AG04449 (cell line): ENCODE data around the gene PCYOX1L.

Experiments
- CTCF ChIA-PET: fragments of 350-600 bp; formaldehyde crosslinking; extraction: SDS; loops from one replicate; lab custom pipeline; 2021; ENCODE audit warnings: antibody characterized with exemption; lab: Yijun Ruan, JAX
- POLR2A ChIA-PET: fragments of 400-600, 350-600 bp; formaldehyde crosslinking; extraction: SDS; loops from one replicate; lab custom pipeline; 2020; ENCODE audit warnings: antibody characterized with exemption, inconsistent platforms; lab: Yijun Ruan, JAX
- DNase-seq: peaks from one replicate; pipeline ENCODE4 v3.0.0-alpha.2; 2010; ENCODE audit warnings: low read depth, low spot score
- H3K4me3 ChIP-seq: 2 replicates; pipeline ENCODE4 v1.5.1; 2011; ENCODE audit warnings: low read depth, mild to moderate bottlenecking, control low read depth, low read length
- CTCF ChIP-seq: IDR thresholded peaks from one replicate; pipeline ENCODE4 v1.5.1; 2011; ENCODE audit warnings: mild to moderate bottlenecking, moderate library complexity, low read length, control low read depth, inconsistent platforms; ENCODE audit not compliant: insufficient read depth; ENCODE audit errors: missing control alignments

PCYOX1L gene

GRCh38 chr5:149314571-149315111, 43.2 kb upstream of the PCYOX1L start:
- no peak for DNase-seq
- H3K4me3 ChIP-seq = no peak overlapping the region
- CTCF ChIA-PET = interaction anchor here (0.8 to 13.3 kb wide), 17 partner anchors 9 to 252 kb away, joined by 3 to 329 read pairs (median 3); no protein-coding TSS in a partner anchor
- POLR2A ChIA-PET = no interaction called here
- TF ChIP-seq CTCF = no peak

GRCh38 chr5:149315753-149316152, 42.1 kb upstream of the PCYOX1L start:
- no peak for DNase-seq
- no peak overlapping the region for H3K4me3 ChIP-seq
- TF ChIP-seq CTCF = no peak
- ChIA-PET CTCF (interaction anchor here (1.5 to 13.3 kb wide), 7 partner anchors 25 to 249 kb away, joined by 3 to 329 read pairs (median 7); no protein-coding TSS in a partner anchor), POLR2A (no interaction called here)

- TF ChIP-seq CTCF = peak; percentile 54
These were observed 40.4 kb upstream of the PCYOX1L start for GRCh38 chr5:149317281-149318048.

GRCh38 chr5:149319174-149319573, 38.7 kb upstream of the PCYOX1L start:
- no peak for TF ChIP-seq CTCF
- POLR2A ChIA-PET = no interaction called here
- no peak for DNase-seq
- CTCF ChIA-PET = interaction anchor here (0.8 to 13.3 kb wide), 11 partner anchors 8 to 302 kb away, joined by 3 to 329 read pairs (median 8); no protein-coding TSS in a partner anchor
- H3K4me3 ChIP-seq = no peak overlapping the region

More at GRCh38 chr5:149317281-149318048, 40.4 kb upstream of the PCYOX1L start:
- no peak for DNase-seq
- ChIA-PET POLR2A (no interaction called here), CTCF (interaction anchor here (0.7 to 13.3 kb wide), 33 partner anchors 9 to 300 kb away, joined by 3 to 329 read pairs (median 5); partner anchors contain the start of genes GRPEL2 and IL17B)
- no peak overlapping the region for H3K4me3 ChIP-seq

GRCh38 chr5:149320791-149321330, 37.0 kb upstream of the PCYOX1L start:
- POLR2A ChIA-PET = interaction anchor here (0.6 to 1.6 kb wide), 5 partner anchors 25 to 242 kb away, joined by 3 to 11 read pairs (median 6); partner anchors contain the start of gene GRPEL2
- no peak overlapping the region; the same call in 1 of the 2 replicates for H3K4me3 ChIP-seq
- CTCF ChIA-PET = interaction anchor here (0.8 to 13.3 kb wide), 23 partner anchors 10 to 297 kb away, joined by 3 to 329 read pairs (median 4); partner anchors contain the start of genes CSNK1A1, GRPEL2 and IL17B
- no peak for TF ChIP-seq CTCF
- peak; percentile 87 for DNase-seq

- ChIA-PET POLR2A (interaction anchor here (1.2 kb wide), 1 partner anchor 22 kb away, joined by 3 read pairs; the partner anchor contains the start of gene GRPEL2), CTCF (interaction anchor here (1.1 to 13.3 kb wide), 6 partner anchors 11 to 243 kb away, joined by 3 to 329 read pairs (median 4); no protein-coding TSS in a partner anchor)
- TF ChIP-seq CTCF = no peak
- no peak for DNase-seq
- no peak overlapping the region for H3K4me3 ChIP-seq
These were observed 35.3 kb upstream of the PCYOX1L start for GRCh38 chr5:149322518-149322917.
